Gastrocnemius medialis (tissue), 4 donors: ENCODE measurements around the gene SLC35F1. TPM values are rescaled to one million over a fixed set of nuclear protein-coding genes. Genes with fewer than 3 reads are reported as not detected.

ENCODE experiments used
- ATAC-seq, 2 donors: fragments of 150-250 bp; one replicate each; pipeline ENCODE4 v1.9.1; 2016
- DNase-seq, 2 donors: peaks; one replicate each; pipeline ENCODE4 v3.0.0-alpha.2; 2019
- H3K27ac ChIP-seq, 4 donors: fragments of 200-600 bp; sonication (generic); 1 replicate in 1 of 4; 2 replicates in 3 of 4; pipeline ENCODE4 v1.5.1; 2016 to 2018; ENCODE audit warnings: mild to moderate bottlenecking in 2 of 4, moderate library complexity in 1 of 4
- H3K27me3 ChIP-seq, 3 donors: fragments of 200-600 bp; sonication (generic) in 2 of 3; 1 replicate in 1 of 3; 2 replicates in 2 of 3; pipeline versions ENCODE4 v1.5.1 to v1.6.0; 2016 to 2019; ENCODE audit warnings: mild to moderate bottlenecking in 1 of 3, moderate library complexity in 1 of 3
- H3K36me3 ChIP-seq, 2 donors: fragments of 200-600 bp; sonication (generic) in 1 of 2; one replicate each; pipeline ENCODE4 v1.5.1; 2017 to 2018
- H3K4me1 ChIP-seq, 2 donors: fragments of 200-600 bp; sonication (generic) in 1 of 2; one replicate each; pipeline ENCODE4 v1.5.1; 2016 to 2017; ENCODE audit warnings: mild to moderate bottlenecking in 2 of 2
- H3K4me3 ChIP-seq, 4 donors: fragments of 200-600 bp; sonication (generic) in 3 of 4; 1 replicate in 1 of 4; 2 replicates in 3 of 4; pipeline ENCODE4 v1.5.1; 2016 to 2019; ENCODE audit warnings: mild to moderate bottlenecking in 2 of 4
- H3K9me3 ChIP-seq, 3 donors: fragments of 200-600 bp; sonication (generic) in 2 of 3; 1 replicate in 1 of 3; 2 replicates in 2 of 3; pipeline ENCODE4 v1.5.1; 2016 to 2019
- CTCF ChIP-seq, 5 experiments: fragments of 450-650 bp in 3 of 5; fragments of 200-600 bp in 2 of 5; sonication (generic) in 2 of 5; IDR thresholded peaks in 4 of 5; conservative IDR thresholded peaks in 1 of 5; 1 replicate in 4 of 5; 2 replicates in 1 of 5; pipeline ENCODE4 v1.5.1; 2016 to 2019; ENCODE audit warnings: antibody characterized with exemption in 5 of 5, mild to moderate bottlenecking in 3 of 5, moderate library complexity in 3 of 5
- POLR2A ChIP-seq, 2 donors: fragments of 450-650 bp; IDR thresholded peaks; one replicate each; pipeline ENCODE4 v1.6.1; 2017; ENCODE audit warnings: antibody characterized with exemption in 2 of 2, mild to moderate bottlenecking in 2 of 2, moderate library complexity in 2 of 2
- in situ Hi-C, 4 donors: fragments of 200-750 bp; cut with MboI; loops; one replicate each; pipeline versions ENCODE4 v1.15.0 to v1.8.0; 2017; ENCODE audit warnings: low sequenced_read_pairs in 4 of 4
- intact Hi-C: fragments of 100-400 bp; cut with DNase I; formaldehyde crosslinking; loops from one replicate; pipeline ENCODE4 v1.15.1; 2023; ENCODE audit warnings: low total_unique reads
- total RNA-seq, 4 donors: library from RNA; depleted of rRNA; stranded (reverse); fragments of >200 nt; gene quantifications; one replicate each; pipeline versions ENCODE4 v1.1.0 to v1.2.3, GENCODE V29; 2016

Gene SLC35F1
- total RNA-seq, 4 donors from 2014 or later: 0.13 to 0.29 TPM; not detected in 2

- in situ Hi-C loops: loop anchor here in 2 of 4 donors (25.0 kb wide), 1 partner anchor 622 kb away; no protein-coding TSS in a partner anchor
- intact Hi-C loops: no loop called here
- no peak for TF ChIP-seq POLR2A (IDR thresholded peaks at IDR 0.05)
- TF ChIP-seq CTCF (IDR thresholded peaks at IDR 0.05 in 4 of 5, conservative IDR thresholded peaks at IDR 0.05 in 1 of 5): no peak
Measured at GRCh38 chr6:117990151-117990550, 83.1 kb downstream of the SLC35F1 start.

DNA sequence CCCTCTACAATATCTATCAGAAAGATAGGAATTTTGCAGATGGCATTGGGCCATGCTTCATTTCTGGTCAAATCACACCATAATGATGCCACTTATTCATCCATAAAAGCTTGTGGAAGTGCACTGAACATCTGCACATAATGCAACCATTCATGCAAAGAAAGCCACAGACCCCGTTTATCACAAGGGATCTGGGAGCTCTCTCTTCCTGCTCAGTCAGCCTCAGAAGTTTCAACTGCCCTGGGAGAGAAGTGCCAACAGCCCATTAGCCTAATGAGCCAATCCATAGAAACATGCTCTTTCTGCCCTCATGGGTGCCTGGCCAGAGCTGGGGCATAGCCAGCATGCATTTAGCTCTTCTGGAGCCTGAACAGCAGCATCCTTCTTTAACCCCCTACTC, 85.8 kb downstream of the SLC35F1 start:
- H3K27ac ChIP-seq: no peak overlapping the region
- TF ChIP-seq POLR2A (IDR thresholded peaks at IDR 0.05) (no peak), CTCF (IDR thresholded peaks at IDR 0.05 in 4 of 5, conservative IDR thresholded peaks at IDR 0.05 in 1 of 5) (no peak)
- no peak for ATAC-seq
- H3K9me3 ChIP-seq: no peaks in the 10 kb centered on the region
- no peaks in the 10 kb centered on the region for H3K27me3 ChIP-seq
- H3K36me3 ChIP-seq: no peaks in the 10 kb centered on the region
- intact Hi-C loops: no loop called here
- H3K4me1 ChIP-seq: no peaks in the 10 kb centered on the region
- H3K4me3 ChIP-seq: no peak overlapping the region
- DNase-seq: no peak
- in situ Hi-C loops: loop anchor here in 2 of 4 donors (25.0 kb wide), 1 partner anchor 619 kb away; no protein-coding TSS in a partner anchor

More at GRCh38 chr6:117990151-117990550, 83.1 kb downstream of the SLC35F1 start:
- DNase-seq (no peak), ATAC-seq (no peak)
- Histone ChIP-seq H3K27me3 (no peaks in the 10 kb centered on the region), H3K27ac (no peak overlapping the region), H3K9me3 (no peaks in the 10 kb centered on the region), H3K36me3 (no peaks in the 10 kb centered on the region), H3K4me1 (no peaks in the 10 kb centered on the region), H3K4me3 (no peak overlapping the region)

DNA sequence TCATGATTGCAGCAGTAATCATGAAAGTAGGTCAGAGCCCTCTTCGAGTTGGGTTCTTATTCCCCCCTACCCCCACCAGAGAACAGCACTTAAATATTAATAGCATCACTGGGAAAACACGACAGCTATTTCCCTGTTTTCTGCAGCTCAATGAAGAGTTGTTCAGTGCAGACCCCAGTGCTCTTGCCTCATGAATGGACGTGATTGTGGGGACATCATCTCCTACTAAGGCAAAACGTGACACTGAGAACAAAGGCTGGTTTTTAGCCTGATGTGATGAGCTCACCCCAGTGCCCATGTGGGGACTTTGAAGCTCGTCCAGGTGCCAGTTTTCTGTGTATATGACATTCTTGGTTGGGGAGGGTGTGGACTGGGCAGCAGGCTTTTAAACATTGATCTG, 105.9 kb downstream of the SLC35F1 start:
- no peak overlapping the region for H3K4me3 ChIP-seq
- no peaks in the 10 kb centered on the region for H3K4me1 ChIP-seq
- H3K27ac ChIP-seq: no peak overlapping the region
- H3K27me3 ChIP-seq: no peaks in the 10 kb centered on the region
- in situ Hi-C loops (no loop called here), intact Hi-C loops (no loop called here)
- ATAC-seq: no peak
- no peaks in the 10 kb centered on the region for H3K36me3 ChIP-seq
- no peaks in the 10 kb centered on the region for H3K9me3 ChIP-seq
- no peak for DNase-seq
- TF ChIP-seq POLR2A (IDR thresholded peaks at IDR 0.05) (no peak), CTCF (IDR thresholded peaks at IDR 0.05 in 4 of 5, conservative IDR thresholded peaks at IDR 0.05 in 1 of 5) (no peak)

GRCh38 chr6:118016532-118016931, 109.5 kb downstream of the SLC35F1 start:
- intact Hi-C loops (no loop called here), in situ Hi-C loops (no loop called here)
- Histone ChIP-seq H3K4me1 (no peaks in the 10 kb centered on the region), H3K27me3 (no peaks in the 10 kb centered on the region), H3K4me3 (no peak overlapping the region), H3K27ac (no peak overlapping the region), H3K36me3 (no peaks in the 10 kb centered on the region), H3K9me3 (no peaks in the 10 kb centered on the region)
- ATAC-seq: no peak
- TF ChIP-seq CTCF (IDR thresholded peaks at IDR 0.05 in 4 of 5, conservative IDR thresholded peaks at IDR 0.05 in 1 of 5): no peak
- TF ChIP-seq POLR2A (IDR thresholded peaks at IDR 0.05): no peak
- DNase-seq: no peak

- Histone ChIP-seq H3K9me3 (no peaks in the 10 kb centered on the region), H3K36me3 (no peaks in the 10 kb centered on the region), H3K27me3 (no peaks in the 10 kb centered on the region), H3K4me3 (no peak overlapping the region), H3K27ac (no peak overlapping the region), H3K4me1 (no peaks in the 10 kb centered on the region)
- in situ Hi-C loops (no loop called here), intact Hi-C loops (no loop called here)
- DNase-seq: no peak
- no peak for TF ChIP-seq CTCF (IDR thresholded peaks at IDR 0.05 in 4 of 5, conservative IDR thresholded peaks at IDR 0.05 in 1 of 5)
- no peak for TF ChIP-seq POLR2A (IDR thresholded peaks at IDR 0.05)
- no peak for ATAC-seq
Measured at GRCh38 chr6:118017301-118017848, 110.3 kb downstream of the SLC35F1 start.
